Spinal cord (tissue), 10 donors: ENCODE data around the gene EEA1. TPM values are rescaled to one million over a fixed set of nuclear protein-coding genes. Genes with fewer than 3 reads are reported as not detected.

Experiments used
- DNase-seq, 6 donors: peaks; one replicate each; pipeline versions ENCODE4 v3.0.0 to v3.0.0-alpha.2; 2013 to 2015; ENCODE audit warnings: low spot score in 6 of 6, low read depth in 4 of 6
- H3K27ac ChIP-seq: one replicate; pipeline ENCODE4 v1.5.1; 2013; ENCODE audit warnings: low read depth, low read length, control low read depth
- H3K27me3 ChIP-seq: one replicate; pipeline ENCODE4 v1.6.1; 2013; ENCODE audit warnings: low read length; ENCODE audit not compliant: control insufficient read depth, insufficient read depth
- H3K36me3 ChIP-seq: one replicate; pipeline ENCODE4 v1.6.1; 2013; ENCODE audit warnings: low read length; ENCODE audit not compliant: control insufficient read depth, insufficient read depth
- H3K4me1 ChIP-seq: one replicate; pipeline ENCODE4 v1.6.1; 2013; ENCODE audit warnings: low read length; ENCODE audit not compliant: control insufficient read depth, insufficient read depth
- H3K4me3 ChIP-seq: one replicate; pipeline ENCODE4 v1.5.1; 2013; ENCODE audit warnings: low read depth, low read length, control low read depth
- H3K9me3 ChIP-seq: one replicate; pipeline ENCODE4 v1.6.1; 2013; ENCODE audit warnings: low read length; ENCODE audit not compliant: control insufficient read depth, insufficient read depth
- whole genome bisulfite sequencing: methylation state at CpG from one replicate; pipeline ENCODE4 v1.1.5; 2013; ENCODE audit warnings: missing lambda C conversion rate; ENCODE audit not compliant: insufficient coverage; 5-methylcytosine and 5-hydroxymethylcytosine counted together
- polyA plus RNA-seq, 2 donors: library from polyadenylated mRNA; unstranded; fragments of 120-200 nt; gene quantifications; one replicate each; pipeline ENCODE4 v1.2.1, GENCODE V29; 2013; ENCODE audit not compliant: insufficient read length in 2 of 2
- total RNA-seq, 2 donors: library from RNA; depleted of rRNA in 1 of 2; stranded (reverse); fragments of 120-200 nt in 1 of 2; fragments of >200 nt in 1 of 2; gene quantifications; one replicate each; pipeline versions ENCODE4 v1.2.3 to v1.2.4, GENCODE V29; 2013 to 2014
- donor health status: healthy.

The EEA1 gene
- total and polyA plus RNA-seq, 4 donors, result 10.4 to 31.9 (median 19.4) TPM

DNA sequence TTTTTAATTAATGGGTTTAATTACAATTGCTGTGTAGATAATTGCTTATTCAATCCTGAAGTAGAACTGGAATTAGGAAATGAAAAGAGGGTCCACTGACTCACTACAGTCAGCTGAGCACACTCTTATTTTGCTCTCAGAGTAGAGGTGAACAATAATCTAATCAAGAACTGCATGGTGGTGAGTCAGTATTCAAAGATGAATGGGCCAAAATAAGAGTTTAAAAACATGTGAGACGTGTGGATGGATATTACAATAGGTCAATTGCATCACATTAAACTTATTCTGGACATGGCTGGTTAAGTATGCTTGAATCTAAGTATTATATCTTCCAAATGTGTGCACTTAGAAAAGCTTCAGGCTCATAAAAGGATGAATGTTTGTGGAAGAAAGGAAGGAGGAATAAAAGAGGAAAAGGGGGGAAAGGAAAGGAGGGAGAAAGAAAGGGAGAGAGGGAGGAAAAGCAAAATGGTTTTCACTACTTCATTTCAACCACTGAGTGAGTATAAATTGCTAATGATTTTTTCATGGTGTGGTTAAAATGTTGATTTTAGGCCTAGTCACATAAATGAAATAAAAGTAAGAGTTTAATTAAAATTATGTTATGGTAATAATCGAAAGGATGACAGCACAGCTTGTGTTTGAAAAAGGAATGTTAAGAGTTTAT is 27.0 kb upstream of the EEA1 start:
- no peak for DNase-seq
- H3K4me3 ChIP-seq, result no peak overlapping the region
- no CpG with 5 or more reads among the region's 2 CpGs for WGBS

DNA sequence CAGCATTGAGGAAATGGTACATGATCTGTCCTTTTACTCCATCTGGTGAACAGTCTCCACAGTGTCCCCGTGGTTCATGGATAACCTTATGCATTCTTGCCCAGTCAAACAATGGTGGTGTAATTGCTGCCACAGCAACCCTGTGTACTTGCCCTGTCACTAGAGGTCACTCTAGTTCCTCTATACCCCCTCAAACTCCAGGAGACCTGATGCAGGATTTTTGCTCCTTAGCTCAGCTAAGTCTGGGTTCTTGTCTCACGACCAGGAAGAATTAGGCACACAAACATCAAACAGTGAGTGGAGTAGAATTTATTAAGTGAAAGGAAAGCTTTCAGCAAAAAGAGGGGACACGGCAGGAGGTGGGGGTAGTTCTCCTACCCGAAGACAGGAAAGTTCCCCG is 24.7 kb upstream of the EEA1 start:
- Histone ChIP-seq H3K4me1 (no peaks in the 10 kb centered on the region), H3K36me3 (no peaks in the 10 kb centered on the region), H3K27ac (no peak overlapping the region), H3K27me3 (no peaks in the 10 kb centered on the region), H3K4me3 (no peak overlapping the region), H3K9me3 (peaks cover 5% of the 10 kb centered on the region)
- no peak for DNase-seq
- WGBS, result 100% methylated on average over 5 of the region's 5 CpGs

More for the DNA sequence above, 27.0 kb upstream of the EEA1 start:
- no peak overlapping the region for H3K27ac ChIP-seq
- H3K36me3 ChIP-seq, result no peaks in the 10 kb centered on the region
- H3K9me3 ChIP-seq, result peaks cover 5% of the 10 kb centered on the region
- H3K27me3 ChIP-seq, result no peaks in the 10 kb centered on the region
- no peaks in the 10 kb centered on the region for H3K4me1 ChIP-seq

DNA sequence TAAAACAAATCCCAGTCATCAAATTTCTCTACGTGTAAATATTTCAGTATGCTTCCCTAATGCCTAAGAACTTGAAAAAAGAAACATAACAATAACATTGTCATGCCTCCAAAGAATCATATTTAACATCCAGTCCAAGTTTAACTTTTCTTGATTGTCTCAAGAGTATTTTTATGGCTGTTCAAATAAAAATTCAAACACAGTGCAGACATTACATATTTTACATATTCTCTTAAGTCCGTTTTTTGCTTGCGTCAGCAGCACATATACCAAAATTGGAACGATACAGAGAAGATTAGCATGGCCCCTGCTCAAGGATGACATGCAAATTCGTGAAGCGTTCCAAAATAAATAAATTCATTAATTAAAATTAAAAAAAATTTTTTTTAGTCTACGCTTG is 23.3 kb upstream of the EEA1 start:
- 100% methylated on average over 1 of the region's 7 CpGs for WGBS
- no peaks in the 10 kb centered on the region for H3K4me1 ChIP-seq
- no peak overlapping the region for H3K27ac ChIP-seq
- H3K36me3 ChIP-seq, result no peaks in the 10 kb centered on the region
- H3K9me3 ChIP-seq, result peaks cover 5% of the 10 kb centered on the region
- H3K4me3 ChIP-seq, result no peak overlapping the region
- DNase-seq, result no peak
- no peaks in the 10 kb centered on the region for H3K27me3 ChIP-seq

DNA sequence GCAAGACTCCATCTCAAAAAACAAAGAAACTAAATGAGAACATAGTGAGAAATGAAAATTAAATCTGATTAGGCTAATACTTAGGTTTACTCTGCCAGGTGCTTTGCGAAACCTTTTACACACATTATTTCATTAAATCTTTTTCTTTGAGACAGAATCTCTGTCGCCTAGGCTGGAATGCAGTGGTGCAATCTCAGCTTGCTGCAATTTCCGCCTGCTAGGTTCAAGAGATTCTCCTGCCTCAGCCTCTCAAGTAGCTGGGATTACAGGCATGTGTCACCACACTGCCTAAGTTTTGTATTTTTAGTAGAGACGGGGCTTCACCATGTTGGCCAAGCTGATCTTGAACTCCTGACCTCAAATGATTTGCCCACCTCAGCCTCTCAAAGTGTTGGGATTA is 21.9 kb upstream of the EEA1 start:
- no peaks in the 10 kb centered on the region for H3K4me1 ChIP-seq
- 93% methylated on average over 3 of the region's 4 CpGs for WGBS
- no peaks in the 10 kb centered on the region for H3K36me3 ChIP-seq
- peaks cover 5% of the 10 kb centered on the region for H3K9me3 ChIP-seq
- no peak overlapping the region for H3K27ac ChIP-seq
- DNase-seq, result no peak
- no peak overlapping the region for H3K4me3 ChIP-seq
- no peaks in the 10 kb centered on the region for H3K27me3 ChIP-seq

DNA sequence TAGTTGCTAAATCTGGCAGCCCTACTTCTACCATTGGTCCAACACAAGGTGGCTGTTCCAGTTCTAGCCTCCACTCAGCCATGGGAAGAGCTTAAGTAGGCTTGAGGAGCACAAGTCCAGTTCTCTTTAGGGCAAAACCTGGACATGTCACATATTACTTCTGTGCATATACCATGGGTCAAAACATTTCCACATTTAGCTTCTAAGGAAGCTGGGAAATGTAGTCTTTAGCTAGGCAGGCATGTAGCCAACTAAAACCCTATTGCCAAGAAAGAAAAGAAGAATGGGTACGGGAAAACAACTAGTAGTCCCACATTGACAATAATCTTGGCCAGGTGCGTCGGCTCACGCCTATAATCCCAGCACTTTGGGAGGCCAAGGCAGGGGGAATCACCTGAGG is 20.9 kb upstream of the EEA1 start:
- 100% methylated on average over 3 of the region's 4 CpGs for WGBS
- H3K27ac ChIP-seq, result no peak overlapping the region
- H3K4me1 ChIP-seq, result no peaks in the 10 kb centered on the region
- no peak for DNase-seq
- peaks cover 5% of the 10 kb centered on the region for H3K9me3 ChIP-seq
- H3K27me3 ChIP-seq, result no peaks in the 10 kb centered on the region
- H3K4me3 ChIP-seq, result no peak overlapping the region
- no peaks in the 10 kb centered on the region for H3K36me3 ChIP-seq

DNA sequence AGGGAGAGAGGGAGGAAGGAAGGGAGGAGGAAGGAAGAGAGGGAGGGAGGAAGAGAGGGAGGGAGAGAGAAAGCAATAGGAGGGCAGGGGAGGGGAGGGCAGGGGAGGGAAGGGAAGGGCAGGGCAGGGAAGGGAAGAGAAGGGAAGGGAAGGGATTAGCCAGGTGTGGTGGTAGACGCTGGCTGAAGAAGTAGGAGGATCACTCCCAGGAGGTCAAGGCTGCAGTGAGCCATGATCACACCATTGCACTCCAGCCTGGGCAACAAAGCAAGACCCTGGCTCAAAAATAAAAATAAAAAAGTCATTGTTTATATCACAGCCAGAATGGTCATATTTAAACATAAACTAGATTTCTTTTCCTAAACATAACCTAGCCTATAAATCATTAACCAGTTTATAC is 20.4 kb upstream of the EEA1 start:
- Histone ChIP-seq H3K4me3 (no peak overlapping the region), H3K36me3 (no peaks in the 10 kb centered on the region), H3K4me1 (no peaks in the 10 kb centered on the region), H3K27me3 (no peaks in the 10 kb centered on the region), H3K27ac (no peak overlapping the region), H3K9me3 (peaks cover 3% of the 10 kb centered on the region)
- no CpG with 5 or more reads among the region's 1 CpG for WGBS
- DNase-seq, result no peak

DNA sequence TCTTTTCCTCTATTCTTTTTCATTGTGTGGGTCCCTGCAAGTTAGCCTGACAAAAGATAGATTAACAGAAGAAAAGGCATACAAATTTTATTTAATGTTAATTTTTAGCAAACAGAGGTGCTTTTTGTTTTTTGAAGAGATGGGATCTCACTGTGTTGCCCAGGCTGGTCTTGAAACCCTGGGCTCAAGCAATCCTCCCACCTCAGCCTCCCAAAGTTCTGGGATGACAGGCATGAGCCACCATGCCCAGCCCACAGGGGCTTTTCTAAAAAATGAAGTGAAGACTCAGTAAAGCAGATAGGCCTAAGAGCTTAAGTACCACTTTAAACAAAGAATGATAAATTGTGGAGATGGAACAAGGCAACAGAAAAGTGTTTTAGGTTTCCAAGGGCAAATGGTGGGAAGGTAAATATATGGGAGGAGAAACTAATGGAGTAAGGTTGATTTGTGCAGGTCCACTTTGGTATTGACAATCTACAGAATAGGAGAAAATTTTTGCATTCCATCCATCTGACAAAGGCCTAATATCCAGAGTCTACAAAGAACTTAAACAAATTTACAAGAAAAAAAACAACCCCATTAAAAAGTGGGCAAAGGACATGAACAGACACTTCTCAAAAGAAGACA is 18.6 kb upstream of the EEA1 start:
- H3K9me3 ChIP-seq, result no peaks in the 10 kb centered on the region
- no peaks in the 10 kb centered on the region for H3K4me1 ChIP-seq
- no peak for DNase-seq
- H3K36me3 ChIP-seq, result no peaks in the 10 kb centered on the region
- H3K27me3 ChIP-seq, result no peaks in the 10 kb centered on the region
- H3K4me3 ChIP-seq, result no peak overlapping the region
- no peak overlapping the region for H3K27ac ChIP-seq

DNA sequence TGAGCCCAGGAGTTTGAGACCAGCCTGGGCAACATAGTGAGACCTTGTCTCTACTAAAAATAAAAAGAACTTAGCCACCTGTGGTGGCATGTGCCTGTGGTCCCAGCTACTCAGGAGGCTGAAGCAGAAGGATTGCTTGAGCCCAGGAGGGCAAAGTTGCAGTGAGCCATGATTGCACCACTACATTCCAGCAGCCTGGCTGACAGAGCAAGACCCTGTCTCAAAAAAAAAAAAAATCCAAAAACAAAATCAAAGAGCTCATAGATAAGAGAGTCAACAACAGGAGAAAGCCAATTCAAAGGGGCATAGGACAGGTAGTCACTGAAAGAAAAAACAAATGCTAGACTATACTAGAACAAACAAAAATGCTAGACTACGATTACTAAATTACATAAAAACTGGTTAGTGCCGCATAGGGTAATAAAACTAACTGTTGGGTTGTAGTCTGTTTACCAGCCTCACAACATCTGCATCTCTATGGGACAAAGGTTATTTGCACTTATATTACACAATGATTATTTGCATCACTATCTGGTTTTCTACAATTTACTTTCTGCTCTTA is 16.6 kb upstream of the EEA1 start:
- no peaks in the 10 kb centered on the region for H3K4me1 ChIP-seq
- no peak overlapping the region for H3K27ac ChIP-seq
- no peaks in the 10 kb centered on the region for H3K27me3 ChIP-seq
- WGBS, result no CpG with 5 or more reads among the region's 2 CpGs
- DNase-seq, result no peak
- no peaks in the 10 kb centered on the region for H3K9me3 ChIP-seq
- H3K36me3 ChIP-seq, result no peaks in the 10 kb centered on the region
- no peak overlapping the region for H3K4me3 ChIP-seq

DNA sequence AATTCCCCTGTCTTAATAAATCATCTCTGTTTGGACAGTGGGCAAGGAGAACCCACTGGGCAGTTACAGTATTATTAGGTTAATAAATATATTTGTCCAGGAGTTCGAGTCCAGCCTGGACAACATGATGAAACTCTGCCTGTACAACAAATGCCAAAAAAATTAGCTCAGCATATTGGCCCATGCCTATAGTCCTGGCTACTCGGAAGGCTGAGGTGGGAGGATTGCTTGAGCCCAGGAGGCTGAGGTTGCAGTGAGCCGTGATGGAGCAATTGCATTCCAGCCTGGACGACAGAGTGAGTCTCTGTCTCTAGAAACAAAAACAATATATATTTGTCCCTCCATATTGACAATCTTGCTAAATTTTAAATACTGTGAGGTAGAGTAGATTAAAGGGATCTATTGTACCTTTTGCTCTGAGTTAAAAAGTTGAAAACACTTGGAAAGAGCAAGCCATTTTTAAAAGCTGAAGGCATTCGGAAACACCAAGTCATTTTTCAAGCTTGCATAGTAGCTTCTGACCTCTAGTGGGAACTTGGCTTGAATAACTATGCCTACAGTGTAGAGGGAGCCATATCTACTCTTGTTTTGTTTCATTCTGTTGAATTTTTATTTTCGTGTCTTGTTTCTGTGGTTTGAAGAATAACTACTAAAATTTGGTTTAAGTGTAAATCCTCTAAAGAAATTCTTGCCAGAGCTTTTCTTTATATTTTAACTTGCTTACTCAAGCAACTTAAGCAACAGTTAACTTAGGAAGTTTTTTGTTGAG is 14.6 kb upstream of the EEA1 start:
- no peaks in the 10 kb centered on the region for H3K4me1 ChIP-seq
- no peaks in the 10 kb centered on the region for H3K36me3 ChIP-seq
- no peaks in the 10 kb centered on the region for H3K27me3 ChIP-seq
- H3K4me3 ChIP-seq, result no peak overlapping the region
- 100% methylated on average over 1 of the region's 6 CpGs for WGBS
- peak in 1 of 6 donors; percentile 9 for DNase-seq
- no peaks in the 10 kb centered on the region for H3K9me3 ChIP-seq
- no peak overlapping the region for H3K27ac ChIP-seq
